NCI-H2171 treated with DMSO at 0.1 percent for 48 hours (cell line): Measurements from ENCODE around the gene C20orf204.
A peak's percentile ranks its signal among the peaks of the same experiment; 100 is the strongest.
"Not testable (repeated sequence)": the region's sequence is repeated elsewhere in the genome, so short reads cannot be mapped to it uniquely, and the experiment has no call there.

Source experiments
- DNase-seq: peaks from one replicate; lab custom pipeline; 2025; lab: John Stamatoyannopoulos, UW

The C20orf204 gene, protein sequence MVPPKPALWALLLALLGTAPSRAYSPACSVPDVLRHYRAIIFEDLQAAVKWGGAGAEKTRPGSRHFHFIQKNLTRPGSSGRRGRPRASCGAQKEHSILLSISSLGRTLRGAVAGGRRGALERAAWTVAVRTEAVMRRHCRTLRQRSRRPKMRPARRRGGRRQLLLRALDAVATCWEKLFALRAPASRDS

DNA sequence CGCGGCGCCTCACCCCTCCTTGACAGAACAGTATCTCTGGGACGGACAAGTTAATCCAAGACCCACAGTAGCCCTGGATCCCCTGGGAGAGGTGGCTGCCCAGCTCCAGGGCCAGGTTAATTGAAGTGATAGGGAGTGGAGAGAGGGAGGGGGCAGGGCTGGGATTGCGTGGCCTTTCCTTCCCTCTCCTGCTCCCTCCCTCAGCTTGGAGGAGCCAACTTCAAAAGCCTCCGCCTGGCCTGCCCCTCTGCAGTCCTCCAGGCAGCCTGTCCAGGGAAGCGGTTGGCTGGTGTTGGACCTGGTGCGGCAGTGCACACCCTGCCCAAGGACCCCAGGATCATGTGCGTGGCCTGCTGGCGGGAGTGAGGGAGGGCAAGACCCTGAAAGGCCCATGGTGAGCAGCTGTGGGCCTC lies at the start of gene C20orf204:
Gene C20orf204 (plus strand): TSS at position 250 of the 413 bp plus-strand sequence. CDS start 142 bp downstream, at position 392.
- DNase-seq = no peak

DNA sequence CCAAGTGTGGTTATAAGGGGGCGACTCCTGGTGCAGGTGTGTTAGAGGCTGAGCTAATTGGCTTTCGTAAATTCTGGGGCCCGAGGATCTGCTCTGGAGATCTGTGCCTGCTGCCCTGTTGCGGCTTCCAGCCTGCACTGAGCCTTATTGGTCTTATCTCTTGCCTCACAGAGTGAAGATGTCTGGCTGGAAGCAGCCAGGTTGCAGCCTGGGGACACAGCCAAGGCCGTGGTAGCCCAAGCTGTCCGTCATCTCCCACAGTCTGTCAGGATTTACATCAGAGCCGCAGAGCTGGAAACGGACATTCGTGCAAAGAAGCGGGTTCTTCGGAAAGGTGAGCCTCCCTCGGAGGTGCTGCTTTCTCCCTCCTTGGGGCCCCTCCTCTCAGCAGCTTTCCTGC lies 35.1 kb upstream of the C20orf204 start:
- DNase-seq = peak; percentile 67

DNA sequence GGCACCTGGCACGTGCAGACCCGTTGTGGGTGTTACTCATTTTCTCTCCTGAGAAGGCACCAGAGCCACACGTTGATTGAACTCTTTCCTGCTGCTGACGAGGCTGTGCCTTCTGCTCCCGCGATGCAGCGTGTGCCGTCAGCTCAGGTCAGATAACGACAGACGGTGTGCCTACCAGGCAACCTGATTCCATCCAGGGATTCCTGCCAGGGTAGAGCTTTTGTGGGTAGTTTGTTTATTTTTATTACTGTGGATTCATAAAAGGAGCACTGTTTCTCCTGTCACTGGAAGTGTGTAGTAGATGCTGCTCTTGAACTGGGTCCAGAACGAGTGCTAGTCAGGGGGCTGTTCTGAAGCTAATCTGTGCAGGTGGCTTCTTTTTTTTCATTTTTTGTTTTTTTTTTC lies 34.4 kb upstream of the C20orf204 start:
- DNase-seq = peak; percentile 100

DNA sequence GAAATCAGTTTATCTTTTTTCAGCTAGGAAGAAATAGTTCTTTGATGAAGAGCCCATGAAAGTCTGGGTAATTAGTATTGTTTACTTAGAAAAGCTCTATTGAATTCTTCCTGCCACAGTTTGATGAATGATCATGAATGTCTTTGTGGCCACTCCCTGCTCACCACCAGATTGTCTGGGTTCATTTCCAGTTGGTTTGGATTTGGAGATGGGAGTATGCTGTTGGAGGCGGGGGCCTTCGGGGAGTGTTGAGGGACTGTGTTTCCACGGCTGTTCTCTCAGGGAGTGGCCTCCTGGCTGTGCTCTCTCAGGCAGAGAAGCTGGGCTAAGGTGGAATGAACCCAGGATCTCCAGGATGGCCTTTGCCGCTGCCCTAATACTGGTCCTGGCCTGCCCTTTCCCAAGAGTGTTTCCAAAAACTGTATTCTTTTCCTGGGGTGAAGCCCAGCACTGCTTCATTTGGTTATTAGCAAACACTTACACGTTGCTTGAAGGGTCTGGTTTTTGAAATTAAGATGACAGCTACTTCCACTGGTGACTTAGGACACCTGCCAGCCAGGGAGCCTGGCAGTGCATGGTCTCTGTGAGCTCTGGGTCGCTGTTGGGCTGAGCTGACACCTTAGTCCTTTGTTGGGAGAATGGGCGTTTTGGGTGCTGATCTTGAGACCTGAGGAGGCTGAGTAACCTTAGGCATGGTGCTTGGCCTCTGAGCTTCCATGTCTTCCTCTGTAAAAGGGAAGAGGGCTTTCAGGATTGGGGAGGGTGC lies 31.8 kb upstream of the C20orf204 start:
- no peak for DNase-seq

DNA sequence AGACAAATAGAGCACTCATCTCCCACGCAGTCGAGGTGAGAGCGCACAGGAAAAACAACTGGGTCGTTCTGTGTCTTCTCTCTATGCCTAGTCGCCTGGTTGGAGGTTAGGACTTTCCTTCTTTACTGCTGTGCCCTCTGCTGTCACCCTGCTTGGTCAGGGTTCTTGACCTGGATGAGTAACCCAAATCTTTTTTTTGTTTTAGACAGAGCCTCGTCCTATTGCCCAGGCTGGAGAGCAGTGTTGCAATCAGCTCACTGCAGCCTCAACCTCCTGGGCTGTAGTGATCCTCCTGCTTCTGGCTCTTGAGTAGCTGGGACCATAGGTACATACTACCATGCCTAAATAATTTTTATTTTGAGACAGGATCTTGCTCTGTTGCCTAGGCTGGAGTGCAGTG lies 30.6 kb upstream of the C20orf204 start:
- DNase-seq = no peak

DNA sequence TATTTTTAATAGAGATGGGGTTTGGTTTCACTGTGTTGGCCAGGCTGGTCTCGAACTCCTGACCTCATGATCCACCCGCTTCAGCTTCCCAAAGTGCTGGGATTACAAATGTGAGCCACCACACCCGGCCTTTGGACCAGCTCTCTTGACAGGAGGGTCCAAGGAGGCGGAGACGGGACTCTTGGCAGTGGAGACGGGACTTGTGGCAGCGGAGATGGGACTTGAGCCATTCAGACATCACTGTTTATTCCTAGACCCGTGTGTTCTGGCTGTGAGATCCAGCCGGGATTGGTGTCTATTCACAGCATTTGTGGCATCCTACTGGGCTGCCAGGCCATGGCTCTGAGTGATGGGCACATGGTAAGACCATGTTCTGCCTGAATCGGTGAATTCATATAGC lies 29.5 kb upstream of the C20orf204 start:
- DNase-seq = no peak

DNA sequence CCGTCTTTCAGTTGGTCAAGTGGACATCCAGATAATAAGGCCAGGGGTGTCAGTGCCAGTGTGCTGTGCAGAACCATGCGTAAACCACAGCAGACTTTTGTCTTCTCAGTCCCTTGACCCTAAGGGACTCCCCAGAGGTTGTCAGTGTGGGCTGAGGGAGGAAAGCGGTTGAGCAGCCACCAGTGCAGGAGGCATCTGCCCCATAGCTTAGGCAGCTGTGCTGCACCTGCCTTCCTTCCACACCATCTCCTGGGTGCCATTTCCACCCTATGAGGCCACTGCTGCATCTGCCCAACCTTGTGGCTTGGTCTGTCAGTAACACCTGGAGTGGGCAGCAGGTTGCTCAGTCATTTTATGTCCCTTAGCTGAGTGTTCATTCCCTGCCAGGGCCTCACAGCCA lies 29.1 kb upstream of the C20orf204 start:
- peak; percentile 19 for DNase-seq

DNA sequence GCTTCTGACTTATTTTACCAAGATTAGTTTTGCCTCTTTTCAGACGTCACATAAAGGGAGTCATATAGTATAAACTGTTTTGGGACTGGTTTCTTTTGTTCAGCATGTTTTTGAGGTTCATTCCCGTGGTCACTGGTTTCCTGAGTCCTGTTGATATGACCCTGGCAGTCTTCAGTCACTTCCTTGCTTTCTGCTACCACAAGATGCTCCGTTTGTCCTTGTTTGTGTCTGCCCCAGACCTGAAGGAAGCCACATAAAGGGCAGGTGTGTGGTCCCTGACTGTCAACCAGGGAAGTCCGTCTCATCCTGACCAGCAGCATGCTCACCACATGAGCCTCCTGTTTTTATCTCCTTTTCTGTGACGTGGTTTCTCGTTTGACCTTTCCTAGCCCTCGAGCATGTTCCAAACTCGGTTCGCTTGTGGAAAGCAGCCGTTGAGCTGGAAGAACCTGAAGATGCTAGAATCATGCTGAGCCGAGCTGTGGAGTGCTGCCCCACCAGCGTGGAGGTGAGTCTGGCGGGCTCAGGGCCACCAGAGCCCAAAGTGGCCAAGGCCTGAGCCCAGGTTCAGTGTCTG lies 26.1 kb upstream of the C20orf204 start:
- no peak for DNase-seq

DNA sequence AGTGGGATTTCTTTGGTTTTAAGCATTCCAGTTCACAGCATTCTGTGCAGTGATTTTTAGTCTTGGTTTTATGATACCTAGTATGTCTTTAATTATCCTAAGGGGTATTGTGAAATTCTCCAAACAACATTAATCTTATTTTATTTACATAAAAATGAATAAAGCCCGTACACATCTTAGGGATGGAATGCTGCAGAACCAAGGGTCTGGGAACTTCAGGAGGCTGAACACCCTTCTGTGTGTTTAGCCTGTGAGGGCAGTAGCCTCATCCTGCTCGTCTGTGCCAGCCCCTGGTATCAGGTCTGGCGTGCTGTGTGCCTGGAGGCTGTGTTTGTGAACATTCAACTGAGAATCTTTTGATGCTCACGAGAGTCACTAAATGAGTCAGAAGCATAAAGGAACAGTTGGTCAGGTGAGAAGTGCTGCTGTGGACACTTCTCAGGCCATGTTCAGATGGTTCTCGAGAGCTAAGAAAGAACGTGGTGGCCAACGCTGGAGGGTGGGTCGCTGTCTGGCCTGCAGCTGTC lies 25.2 kb upstream of the C20orf204 start:
- no peak for DNase-seq

DNA sequence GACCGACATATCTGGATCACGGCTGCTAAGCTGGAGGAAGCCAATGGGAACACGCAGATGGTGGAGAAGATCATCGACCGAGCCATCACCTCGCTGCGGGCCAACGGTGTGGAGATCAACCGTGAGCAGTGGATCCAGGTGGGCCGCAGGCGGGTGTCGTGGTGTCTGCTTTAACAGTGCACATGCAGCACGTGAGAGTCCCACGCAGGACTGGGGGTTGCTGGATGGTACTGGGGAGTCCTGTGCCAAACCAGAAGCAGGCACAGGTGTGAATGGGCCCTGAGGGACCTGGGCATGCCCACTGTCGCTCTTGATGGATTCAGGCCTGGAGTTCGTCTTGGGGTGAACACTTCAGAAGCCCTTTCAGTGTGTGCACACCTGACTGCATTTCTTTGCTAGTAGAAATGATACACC lies 24.6 kb upstream of the C20orf204 start:
- no peak for DNase-seq

DNA sequence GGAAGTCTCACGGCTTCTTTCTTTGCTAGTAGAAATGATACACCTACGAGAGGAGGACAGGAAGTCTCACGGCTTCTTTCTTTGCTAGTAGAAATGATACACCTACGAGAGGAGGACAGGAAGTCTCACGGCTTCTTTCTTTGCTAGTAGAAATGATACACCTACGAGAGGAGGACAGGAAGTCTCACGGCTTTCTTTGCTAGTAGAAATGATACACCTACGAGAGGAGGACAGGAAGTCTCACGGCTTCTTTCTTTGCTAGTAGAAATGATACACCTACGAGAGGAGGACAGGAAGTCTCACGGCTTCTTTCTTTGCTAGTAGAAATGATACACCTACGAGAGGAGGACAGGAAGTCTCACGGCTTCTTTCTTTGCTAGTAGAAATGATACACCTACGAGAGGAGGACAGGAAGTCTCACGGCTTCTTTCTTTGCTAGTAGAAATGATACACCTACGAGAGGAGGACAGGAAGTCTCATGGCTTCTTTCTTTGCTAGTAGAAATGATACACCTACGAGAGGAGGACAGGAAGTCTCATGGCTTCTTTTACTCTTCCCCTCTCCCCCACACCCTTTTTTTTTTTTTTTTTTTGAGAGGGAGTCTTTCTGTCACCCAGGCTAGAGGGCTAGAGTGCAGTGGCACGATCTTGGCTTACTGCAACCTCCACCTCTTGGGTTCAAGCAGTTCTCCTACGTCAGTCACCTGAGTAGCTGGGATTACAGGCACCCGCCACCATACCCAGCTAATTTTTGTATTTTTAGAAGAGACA lies 23.4 kb upstream of the C20orf204 start:
- not testable (repeated sequence) for DNase-seq

DNA sequence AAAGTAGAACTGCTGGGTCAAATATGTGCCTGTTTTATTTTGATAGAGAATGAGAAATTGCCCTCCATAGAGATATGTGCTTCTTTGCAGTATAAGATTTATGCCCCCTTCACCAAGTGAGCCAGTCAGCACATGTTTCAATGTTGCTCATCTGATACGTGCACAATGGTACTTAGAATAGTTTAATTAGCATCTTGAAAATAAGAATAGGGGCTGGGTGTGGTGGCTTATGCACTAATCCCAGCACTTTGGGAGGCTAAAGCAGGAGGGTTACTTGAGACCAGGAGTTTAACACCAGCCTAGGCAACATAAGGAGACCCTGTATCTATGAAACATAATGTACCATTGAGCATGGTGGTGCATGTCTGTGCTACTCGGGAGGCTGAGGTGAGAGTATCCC lies 20.3 kb upstream of the C20orf204 start:
- DNase-seq = no peak

DNA sequence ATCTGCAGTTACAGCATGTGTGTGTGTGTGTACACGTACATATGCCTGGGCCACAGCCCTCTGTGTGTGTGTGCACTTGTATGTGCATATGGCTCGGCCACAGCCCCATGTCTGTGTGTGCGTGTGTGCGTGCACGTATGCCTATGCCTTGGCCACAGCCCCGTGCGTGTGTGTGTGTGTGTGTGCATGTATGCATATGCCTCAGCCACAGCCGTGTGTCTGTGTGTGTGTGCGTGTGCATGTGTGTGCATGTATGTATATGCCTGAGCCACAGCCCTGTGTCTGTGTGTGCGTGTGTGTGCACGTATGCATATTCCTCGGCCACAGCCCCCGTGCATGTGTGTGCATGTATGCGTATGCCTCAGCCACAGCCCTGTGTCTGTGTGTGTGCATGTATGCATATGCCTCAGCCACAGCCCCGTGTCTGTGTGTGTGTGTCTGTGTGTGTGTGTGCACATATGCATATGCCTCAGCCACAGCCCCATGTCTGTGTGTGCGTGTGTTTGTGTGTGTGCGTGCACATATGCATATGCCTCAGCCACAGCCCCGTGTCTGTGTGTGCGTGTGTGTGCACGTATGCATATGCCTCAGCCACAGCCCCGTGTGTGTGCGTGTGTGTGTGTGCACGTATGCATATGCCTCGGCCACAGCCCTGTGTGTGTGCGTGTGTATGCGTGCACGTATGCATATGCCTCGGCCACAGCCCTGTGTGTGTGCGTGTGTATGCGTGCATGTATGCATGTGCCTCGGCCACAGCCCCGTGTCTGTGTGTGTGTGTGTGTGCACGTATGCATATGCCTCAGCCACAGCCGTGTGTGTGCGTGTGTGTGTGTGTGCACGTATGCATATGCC lies 14.6 kb upstream of the C20orf204 start:
- DNase-seq = no peak

DNA sequence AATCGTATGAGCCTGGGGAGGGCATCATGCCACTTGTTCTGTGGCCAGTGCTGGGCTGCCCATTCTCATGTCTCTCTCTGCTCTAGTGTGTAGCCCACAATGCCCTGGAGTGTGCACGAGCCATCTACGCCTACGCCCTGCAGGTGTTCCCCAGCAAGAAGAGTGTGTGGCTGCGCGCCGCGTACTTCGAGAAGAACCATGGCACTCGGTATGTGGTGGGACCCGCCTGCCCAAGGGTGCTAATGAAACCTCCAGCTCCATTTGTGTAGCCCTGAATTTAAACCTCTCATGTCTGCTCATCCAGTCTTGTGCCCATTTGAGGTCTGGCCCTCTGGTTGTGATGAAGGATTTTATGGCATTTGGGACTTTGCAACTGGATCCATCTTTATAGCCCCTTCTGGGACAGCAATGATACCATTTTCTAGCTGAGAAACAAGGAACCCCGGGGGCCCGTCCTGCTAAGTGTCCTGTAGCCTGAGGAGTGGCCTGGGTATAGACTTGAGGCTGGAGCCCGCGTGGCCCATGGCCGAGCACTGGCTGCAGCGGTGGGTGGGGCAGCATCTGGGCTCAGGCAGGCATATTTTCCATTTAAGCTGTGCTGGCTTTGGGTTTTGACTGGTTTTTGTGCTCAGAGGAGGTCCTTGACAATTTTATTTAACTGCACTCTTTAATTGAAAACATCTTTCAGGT lies 13.2 kb upstream of the C20orf204 start:
- no peak for DNase-seq

DNA sequence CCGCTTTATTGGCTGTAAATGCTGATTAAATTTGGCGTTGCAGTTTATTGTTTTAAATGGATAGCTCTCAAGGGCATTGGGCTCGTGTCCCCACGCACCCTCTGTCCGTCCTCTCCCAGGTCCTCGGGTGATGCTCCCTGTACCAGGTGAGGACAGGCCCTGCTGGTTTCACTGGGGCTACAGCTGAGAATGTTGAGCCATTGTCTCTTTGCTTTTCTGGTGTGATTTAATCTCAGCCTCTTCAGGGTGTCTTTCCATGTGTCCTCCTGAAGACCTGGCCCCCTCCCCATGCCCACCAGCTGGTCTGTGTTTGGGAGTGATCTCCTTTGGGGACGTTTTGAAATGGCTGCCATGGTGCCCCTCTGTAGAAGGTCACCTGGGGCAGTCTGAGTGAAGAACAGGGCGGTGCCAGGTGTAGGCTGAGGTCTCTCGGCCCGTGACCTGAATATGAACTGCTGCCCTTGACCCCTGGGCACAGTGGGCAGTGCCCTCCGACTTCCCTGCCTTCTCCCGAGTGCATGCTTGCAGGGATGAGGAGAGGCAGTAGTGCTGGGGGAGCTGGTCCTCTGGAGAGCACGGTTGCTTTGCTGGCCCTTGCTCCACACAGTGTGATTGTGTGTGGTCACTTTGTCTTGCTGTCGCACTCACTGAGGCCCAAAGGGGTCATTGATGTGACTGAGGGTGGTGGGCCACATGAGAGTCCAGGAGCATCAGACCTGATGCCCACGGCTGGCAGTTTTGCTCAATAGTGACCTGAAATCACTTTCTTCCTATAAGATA lies 12.4 kb upstream of the C20orf204 start:
- DNase-seq = no peak

DNA sequence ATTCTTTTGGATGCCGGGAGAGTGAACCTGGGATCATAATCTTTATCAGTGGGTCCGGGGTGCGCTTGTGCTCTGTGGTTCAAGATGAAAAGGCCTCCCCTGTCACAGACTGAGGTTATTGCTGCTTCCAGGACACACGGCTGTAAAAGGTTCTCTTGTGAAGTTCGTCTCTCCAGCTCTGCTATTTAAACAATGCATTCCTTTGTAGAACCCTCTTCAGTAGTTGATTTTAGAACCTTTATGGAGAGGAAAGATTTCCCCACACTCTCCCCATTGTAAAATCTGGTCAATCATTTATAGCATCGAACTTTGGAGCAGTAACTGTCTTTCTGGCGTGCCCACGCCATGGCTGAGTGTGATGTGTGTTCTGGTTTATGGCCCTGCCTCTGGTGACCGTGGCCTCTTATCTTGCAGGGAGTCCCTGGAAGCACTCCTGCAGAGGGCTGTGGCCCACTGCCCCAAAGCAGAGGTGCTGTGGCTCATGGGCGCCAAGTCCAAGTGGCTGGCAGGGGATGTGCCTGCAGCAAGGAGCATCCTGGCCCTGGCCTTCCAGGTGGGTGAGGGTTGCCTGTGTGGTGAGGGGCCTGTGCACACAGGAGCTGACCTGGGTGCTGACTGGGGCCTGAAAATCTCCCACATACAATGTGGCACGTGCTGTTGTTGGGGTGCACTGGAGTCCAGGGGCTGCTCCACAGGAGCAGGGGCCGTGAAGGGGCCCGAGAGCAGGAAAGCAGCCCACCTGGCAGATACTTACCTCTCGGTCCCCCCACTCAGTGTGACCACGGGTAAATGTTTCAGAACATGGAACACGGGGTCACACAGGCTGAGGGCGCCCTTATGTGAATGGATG lies 11.6 kb upstream of the C20orf204 start:
- no peak for DNase-seq

DNA sequence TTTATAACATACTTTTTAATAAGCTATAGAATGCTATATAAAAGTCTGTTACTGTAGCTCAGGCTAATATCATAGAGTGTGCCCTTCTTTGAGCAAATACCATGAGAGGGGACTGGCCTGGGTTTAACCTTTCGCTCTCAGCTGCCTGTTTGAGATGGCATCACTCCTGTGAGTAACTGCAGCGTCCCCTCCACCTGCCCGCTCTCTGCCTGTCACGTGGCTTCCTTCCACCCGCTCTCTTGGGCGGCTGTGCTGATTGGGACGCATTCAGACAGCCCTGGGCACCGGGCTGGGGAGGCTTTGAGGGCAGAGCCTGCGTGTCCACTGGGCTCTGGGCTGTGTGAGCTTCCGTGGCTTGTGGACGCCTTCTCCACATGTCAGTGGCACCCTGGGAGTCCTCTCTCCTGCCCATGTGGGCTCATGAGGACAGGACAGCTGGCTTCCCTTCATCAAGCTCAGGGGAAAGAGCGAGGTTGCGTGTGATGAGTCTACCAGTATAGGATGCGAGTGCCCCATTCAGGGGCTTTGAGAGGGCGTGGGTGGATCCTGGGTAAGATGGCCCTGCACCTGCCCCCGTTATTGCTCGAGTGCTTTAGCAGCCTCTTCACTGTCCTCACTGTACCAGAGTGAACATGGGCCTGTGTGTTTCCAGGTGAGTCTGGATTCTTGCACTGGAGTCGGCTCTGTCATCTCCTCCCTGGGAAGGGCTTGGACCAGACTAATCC lies 10.7 kb upstream of the C20orf204 start:
- DNase-seq = no peak

DNA sequence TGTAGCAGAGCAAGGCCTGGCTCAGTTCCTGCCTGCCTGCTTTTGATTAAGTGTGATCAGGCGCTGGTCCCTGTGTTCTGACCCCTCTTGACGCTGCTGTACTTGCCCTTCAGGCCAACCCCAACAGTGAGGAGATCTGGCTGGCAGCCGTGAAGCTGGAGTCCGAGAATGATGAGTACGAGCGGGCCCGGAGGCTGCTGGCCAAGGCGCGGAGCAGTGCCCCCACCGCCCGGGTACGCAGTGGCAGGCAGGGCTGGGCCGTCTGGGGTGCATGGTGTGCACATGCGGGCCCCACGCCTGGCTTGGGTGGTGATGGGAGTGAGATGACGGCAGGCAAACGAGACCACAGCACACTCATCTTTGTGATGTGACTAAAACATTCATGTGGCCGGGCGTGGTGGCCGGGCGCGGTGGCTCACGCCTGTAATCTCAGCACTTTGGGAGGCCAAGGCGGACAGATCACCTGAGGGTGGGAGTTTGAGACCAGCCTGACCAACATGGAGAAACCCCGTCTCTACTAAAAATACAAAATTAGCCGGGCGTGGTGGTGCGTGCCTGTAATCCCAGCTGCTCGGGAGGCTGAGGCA lies 10.1 kb upstream of the C20orf204 start:
- no peak for DNase-seq
